GM12874 (cell line): ENCODE data around the gene GTF2H3.

Experiments
- TF ChIP-seq, protein P1 (sequence below): IDR thresholded peaks from 2 replicates; pipeline ENCODE4 v1.5.1; 2011; ENCODE audit warnings: low read depth, mild to moderate bottlenecking, control low read depth, low read length, moderate library complexity; ENCODE audit not compliant: insufficient read depth

The GTF2H3 gene

DNA sequence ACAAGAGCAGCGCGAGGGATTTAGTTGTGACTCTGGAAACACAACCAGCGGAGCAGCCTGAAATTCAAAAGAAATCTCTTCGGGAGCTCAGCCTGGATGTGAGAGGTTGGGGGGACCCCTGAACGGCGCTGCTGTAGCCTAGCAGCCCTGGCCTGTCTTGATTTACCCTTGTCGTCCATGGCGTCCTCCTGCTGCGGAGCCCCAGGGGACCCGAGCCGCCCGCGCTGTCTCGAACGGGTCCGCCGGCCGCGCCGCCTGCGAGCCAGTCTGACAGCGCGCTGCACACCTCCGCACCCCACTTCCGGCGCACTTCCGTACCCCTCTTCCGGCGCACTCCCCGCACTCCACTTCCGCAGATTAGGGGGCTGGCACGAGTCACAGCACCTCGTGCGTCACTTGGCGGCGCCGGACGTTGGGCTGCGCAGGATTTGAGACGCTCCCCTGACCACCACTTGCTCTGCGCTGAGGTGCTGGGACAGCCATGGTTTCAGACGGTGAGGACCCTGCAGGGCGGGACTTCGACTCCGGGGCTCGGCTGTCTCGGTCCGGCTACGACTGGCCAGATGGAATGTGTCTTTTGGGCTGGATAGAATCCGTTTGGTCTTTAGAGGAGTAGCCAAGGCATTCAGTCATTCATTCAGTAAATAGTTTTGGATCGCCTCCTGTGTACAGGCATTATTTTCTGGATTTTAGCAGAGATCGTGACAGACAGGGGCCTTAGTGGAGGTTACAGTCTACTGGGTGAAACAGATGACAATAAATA, at the start of gene GTF2H3, which contains the start of gene EIF2B1:
Gene GTF2H3, plus strand, starts transcription at position 451 of the 763 bp plus-strand sequence. Its CDS starts 31 bp downstream, at position 482.
Gene EIF2B1, minus strand, starts transcription at position 308 of the 763 bp plus-strand sequence. Its CDS starts 129 bp downstream, at position 179.
- TF ChIP-seq, protein P1, sequence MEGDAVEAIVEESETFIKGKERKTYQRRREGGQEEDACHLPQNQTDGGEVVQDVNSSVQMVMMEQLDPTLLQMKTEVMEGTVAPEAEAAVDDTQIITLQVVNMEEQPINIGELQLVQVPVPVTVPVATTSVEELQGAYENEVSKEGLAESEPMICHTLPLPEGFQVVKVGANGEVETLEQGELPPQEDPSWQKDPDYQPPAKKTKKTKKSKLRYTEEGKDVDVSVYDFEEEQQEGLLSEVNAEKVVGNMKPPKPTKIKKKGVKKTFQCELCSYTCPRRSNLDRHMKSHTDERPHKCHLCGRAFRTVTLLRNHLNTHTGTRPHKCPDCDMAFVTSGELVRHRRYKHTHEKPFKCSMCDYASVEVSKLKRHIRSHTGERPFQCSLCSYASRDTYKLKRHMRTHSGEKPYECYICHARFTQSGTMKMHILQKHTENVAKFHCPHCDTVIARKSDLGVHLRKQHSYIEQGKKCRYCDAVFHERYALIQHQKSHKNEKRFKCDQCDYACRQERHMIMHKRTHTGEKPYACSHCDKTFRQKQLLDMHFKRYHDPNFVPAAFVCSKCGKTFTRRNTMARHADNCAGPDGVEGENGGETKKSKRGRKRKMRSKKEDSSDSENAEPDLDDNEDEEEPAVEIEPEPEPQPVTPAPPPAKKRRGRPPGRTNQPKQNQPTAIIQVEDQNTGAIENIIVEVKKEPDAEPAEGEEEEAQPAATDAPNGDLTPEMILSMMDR, result no peak

DNA sequence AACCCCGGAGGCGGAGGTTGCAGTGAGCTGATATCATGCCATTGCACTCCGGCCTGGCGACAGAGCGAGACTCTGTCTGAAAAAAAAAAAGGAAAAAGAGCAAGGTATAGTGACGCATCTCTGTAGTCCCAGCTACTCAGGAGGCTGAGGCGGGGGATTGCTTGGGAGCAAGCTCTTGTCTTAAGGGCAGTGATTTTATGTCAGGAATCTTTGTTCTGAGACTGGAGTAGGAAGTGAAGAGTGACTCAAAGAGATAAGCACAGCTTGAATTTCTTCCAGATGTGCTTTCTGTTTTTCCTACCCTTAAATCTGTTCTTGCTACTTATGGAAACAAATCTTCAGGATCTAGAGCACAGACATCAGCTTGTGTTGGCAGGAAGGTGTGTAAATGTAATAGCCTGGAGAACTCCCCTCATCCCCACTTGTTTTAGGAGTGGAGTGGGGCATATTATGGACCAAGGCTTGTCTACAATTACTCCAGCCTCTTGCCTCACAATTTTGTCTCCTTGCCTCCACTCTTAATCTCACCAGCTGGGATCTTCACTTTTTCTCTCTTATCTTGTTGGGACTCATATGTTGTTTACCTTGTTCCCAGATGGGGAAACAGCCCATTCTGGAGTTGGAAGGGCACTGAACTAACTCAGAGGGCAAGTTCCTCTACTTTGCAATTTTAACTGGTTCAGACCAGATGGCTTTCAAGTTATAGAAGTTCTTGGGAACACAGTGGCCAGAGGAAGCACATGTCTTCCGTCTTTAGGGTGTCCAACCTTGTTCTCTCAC, 41.7 kb upstream of the GTF2H3 start:
- TF ChIP-seq, protein P1, result no peak

DNA sequence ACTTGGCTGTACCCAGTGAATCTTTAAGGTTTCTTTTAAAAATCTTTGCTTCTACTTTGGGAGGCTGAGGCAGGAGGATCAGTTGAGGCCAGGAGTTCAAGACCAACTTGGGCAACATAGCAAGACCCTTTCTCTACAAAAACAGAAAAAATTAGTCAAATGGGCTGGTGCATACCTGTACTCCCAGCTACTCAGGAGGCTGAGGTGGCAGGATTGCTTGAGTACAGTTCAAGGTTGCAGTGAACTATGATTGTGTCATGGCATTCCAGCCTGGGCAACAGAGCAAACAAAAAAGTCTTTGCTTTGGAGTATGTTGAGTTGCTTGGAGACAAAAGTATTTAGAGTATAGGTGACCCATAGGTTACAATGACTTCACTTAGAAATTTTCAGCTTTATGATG, 37.9 kb upstream of the GTF2H3 start:
- TF ChIP-seq, protein P1, result no peak

DNA sequence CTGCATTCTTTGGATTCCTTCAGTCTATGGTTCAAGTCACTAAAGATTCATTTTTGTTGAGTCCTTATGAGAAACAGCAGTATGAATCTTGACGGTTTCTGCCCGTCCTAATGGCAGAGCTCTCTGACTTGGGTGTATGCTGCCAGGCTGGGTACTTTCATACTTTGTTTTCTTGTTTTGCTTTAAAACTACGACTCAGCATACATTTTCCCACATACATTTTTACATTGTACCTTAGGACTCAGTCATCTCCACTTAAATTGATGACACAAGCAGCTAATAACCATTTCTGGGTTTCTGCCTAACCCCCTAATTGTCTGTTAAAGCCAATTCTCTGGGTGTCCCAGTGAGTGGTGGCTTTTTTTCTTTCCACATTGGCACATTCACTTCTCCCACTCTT, 36.5 kb upstream of the GTF2H3 start:
- TF ChIP-seq, protein P1, result no peak

DNA sequence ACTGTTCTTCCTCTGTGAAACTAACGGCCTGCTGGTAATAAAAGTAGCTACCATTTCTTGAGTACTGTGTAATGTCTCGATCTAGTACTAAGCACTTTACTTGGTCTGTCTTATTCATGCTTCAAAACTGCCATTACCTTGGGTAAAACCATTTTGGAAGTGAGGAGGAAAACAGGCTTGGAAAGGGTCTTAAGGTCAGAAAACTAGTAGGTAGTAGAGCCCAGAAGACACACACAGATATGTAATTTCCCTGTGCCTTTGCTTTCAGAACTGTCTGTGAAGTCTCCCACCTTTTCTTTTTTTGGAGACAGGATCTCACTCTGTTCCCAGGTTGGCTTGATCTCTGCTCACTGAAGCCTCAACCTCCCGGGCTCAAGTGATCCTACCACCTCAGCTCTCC, 35.1 kb upstream of the GTF2H3 start:
- TF ChIP-seq, protein P1, result no peak

DNA sequence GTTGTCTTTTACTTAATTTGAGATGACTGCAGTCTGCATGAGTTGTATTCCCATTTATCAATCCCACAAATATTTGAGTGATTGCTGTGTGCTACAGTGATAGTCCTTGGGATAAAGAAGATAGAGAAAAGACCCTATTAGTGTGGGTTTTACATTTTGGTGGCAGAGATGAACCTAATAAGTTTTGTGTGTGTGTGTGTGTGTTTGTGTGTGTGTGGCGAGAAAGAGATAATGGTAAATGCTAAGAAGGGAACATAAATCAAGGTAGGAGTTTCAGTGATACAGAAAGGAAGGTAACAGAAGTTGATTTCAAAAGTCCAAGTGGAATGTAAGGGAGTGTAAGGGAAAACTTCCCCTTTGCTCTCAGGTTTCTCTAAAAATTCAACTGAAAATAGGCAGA, 34.3 kb upstream of the GTF2H3 start:
- TF ChIP-seq, protein P1, result no peak

DNA sequence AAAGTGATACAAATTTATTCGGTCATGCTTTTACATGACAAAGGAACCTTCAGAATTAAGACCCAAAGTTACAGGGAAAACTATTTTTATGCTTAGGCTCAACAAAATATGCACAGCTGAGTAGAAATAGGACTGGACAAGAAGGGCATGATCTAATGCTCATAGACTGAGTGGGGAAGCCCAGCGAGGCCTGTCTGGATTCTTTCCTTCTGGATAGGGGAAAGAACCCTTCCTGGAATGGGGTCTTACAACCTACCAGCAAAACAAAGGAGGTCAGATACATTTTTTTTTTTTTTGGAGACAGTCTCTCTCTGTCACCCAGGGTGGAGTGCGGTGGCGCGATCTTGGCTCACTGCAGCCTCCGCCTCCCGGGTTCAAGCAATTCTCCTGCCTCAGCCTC, 33.9 kb upstream of the GTF2H3 start:
- TF ChIP-seq, protein P1, result no peak
